Amygdala (tissue), 56 donors: ENCODE measurements around the gene FOXR1.

Experiments
- DNase-seq, 56 donors: peaks; one replicate each; lab custom pipeline; 2025; lab: John Stamatoyannopoulos, UW

FOXR1 gene

DNA sequence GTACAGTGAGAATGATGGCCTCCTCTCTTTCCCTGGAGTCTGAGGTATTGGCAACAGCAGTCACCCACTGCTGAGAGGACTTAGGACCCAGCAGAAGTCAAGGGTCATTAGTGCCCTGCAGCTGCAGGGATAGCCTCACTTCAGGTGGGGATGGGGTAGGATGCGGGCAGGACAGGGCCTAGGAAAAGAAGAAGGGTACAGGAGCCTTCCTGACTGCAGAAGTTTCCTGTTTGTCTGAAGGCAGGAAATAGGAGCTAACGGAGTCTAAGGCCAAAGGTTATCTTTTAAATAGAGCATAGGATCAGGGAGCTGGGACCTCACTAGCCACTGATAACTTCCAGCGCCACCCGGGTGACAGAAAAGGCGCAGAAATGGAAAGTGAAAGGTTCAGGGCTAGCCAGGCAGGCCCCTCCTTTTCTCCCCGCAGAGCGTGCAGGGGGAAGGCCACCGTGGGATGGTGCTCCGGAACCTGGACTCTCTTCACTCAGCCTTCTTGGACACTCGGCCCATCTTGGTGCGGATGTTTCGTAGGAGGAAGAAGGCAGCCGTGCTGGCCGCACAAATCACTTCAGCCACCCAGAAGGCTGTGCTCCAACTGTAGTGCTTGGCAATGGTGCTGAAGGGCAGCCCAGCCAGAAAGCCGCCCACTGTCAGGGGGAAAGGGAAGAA, 53.0 kb downstream of the FOXR1 start:
- no peak for DNase-seq

DNA sequence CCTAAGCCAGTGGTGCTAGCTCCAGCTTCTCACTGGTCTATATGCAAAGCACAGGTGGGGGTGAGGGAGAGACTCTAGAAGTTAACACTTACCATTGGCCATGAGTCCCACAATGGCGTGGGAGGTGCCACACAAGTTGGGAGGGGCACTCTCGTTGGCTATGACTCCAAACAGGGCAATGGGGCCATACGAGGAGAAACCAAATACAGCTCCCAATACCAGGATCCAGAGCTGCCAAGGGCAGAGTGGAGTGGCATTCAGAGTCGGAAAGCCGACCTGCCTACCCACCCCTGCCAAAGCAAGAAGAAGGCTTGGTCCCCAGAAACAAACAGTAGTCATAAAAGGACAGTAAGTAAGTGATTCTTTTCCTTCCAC, 53.5 kb downstream of the FOXR1 start:
- no peak for DNase-seq

DNA sequence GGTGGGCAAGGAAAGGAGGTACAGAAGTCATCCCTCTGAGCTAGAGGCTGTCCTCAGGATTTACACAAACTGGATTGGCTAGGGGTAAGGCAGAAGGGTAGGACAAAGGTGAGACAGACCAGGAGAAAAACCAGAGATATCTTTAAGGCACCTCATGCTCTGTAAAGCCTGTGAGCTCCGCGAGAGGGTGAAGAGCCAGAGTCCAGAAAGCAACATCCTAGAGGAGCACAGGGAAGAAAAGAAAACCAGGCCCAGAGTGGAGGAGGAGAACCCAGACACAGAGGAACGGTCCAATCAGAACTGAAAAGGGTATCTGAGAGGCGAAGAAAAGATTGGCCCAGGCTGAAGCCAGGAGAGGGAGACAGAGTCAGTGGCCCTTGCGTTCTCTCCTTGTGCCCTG, 54.0 kb downstream of the FOXR1 start:
- no peak for DNase-seq

DNA sequence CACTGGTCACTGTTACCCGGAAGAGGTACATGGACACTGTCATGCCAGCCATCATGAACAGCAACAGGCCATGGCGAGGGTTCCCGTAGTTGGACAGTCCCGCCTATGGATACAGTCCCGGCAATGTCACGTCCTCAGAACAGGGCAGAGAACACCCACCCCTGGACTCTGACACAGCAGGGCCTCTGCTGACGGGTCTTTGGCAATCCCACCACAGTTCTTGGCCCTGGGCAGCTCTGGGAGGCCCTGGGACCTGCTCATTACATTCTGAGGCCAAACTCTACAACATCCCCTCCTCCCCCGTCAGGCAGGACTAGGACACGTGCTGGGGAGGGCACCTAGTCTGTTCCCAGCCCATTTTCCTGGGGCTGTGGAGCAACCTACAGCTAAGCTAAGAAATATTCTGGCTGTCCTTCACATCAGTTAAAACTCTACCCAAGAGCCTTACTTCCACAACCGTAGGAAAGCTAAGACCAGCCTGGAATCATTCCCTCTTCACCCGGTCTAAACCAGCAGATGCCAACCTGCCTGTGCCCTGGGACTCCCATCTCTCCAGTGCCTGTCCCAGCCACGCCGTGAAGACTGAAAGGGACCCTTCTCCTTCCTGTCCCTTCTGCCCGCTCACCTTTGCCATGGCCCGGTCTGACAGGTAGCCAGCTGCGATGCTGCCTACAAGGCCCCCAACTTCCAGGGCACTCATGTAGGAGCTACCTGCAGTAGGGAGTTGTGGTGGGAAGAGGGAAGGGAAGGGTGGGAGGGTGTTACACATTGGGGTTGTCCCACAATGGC, 54.6 kb downstream of the FOXR1 start:
- no peak for DNase-seq

- DNase-seq = no peak
Observed at GRCh38 chr11:119026970-119027369, 55.4 kb downstream of the FOXR1 start.

DNA sequence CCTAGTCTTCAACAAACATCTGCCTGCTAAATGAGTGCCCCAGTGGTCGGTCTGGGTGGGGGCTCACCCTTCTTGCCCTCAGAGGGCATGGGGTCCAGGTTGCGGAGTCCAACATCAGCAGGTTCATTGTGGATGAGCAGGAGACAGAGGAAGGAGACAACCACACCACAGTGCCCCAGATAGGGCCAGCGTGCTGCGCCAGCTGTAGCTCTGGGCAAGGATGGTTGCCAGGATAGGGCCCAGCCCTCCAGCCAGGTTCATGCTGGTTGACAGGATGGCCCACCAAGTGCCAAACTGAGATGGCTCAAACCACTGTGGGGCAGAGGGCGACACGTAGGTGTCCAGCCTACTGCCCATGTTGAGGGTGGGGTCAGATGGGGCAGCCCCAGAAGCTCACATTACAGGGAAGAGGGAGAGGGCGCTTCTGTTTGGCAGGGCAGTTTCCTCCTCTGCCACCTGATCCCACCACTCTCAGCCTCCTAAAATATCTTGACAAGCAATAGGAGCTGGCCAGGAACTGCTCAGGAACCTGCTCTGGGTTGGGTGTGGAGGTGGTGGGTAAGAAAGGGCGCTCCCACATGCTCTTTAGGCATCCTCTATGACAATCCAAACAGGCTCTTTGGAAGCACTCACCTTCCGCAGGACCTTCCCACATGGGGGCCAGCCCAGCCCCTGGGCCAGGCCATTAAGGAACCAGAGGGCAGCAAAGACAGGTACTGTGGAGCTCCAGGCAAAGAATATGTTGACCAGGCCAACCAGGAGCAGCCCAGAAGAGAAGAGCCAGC, 56.2 kb downstream of the FOXR1 start:
- DNase-seq = no peak

- DNase-seq = no peak
Observed at GRCh38 chr11:119028346-119029068, 56.9 kb downstream of the FOXR1 start.

DNA sequence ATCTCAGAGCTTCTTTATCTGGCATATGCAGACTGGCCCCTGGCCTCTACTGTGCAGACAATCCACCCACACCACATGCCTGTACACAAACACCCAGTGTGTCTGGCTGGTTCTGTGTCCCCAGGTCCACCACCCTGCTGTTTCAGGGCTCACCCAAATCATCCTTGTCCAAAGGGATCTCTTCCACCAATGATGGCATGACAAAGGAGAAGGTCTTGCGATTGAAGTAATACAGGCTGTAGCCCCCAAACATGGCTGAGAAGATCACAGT, 57.4 kb downstream of the FOXR1 start:
- no peak for DNase-seq

DNA sequence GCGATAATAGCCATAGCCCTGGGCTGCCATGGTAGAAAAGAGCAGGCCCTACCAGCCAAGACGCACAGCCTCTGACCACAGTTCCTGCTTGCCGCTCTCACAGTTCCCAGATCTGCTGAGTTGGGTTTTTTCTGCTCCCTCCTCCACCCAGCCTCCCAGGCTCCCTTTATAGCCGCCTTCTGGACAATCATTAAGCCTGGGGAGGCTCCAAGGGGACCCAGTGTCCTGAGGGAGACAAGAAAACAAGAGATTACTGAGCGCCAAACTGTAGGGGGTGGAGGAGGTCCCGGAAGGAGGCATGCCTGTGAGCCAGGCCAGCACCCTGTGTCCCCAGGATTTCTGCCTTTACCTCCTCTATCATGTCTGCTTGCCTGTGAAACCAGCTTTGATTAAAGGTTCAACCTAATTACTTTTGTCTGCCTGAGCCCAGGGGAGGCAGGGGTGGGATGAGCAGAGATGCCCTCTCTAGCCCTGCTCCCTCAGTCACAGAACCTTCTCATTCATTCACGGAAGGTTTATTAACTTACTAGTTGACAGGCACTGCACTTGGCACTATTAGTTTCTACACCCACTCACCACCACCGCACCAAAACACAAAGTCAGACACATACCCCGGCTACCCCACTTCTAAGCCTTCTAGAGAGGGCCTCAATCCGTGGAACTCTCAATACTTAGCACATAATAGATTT, 57.9 kb downstream of the FOXR1 start:
- DNase-seq = peak in 22 of 56 donors; percentile 5 to 38 (median 18)

GRCh38 chr11:119030029-119030328, 58.4 kb downstream of the FOXR1 start:
- peak in 3 of 56 donors; percentile 35 to 53 (median 36) for DNase-seq

GRCh38 chr11:119030329-119031047, 58.9 kb downstream of the FOXR1 start, which contains the start of gene SLC37A4:
Gene SLC37A4, minus strand, starts transcription at chr11:119030877.
- peak; percentile 49 to 99 (median 93) for DNase-seq
